Neural cell (in vitro differentiated cells): Measurements from ENCODE around the gene MACO1. TPM values are rescaled to one million over a fixed set of nuclear protein-coding genes. Genes with fewer than 3 reads are reported as not detected.

ENCODE experiments used
- H2AFZ ChIP-seq: fragments of 200-600, 300-800 bp; sonication (generic), shearing (Covaris generic); 2 replicates; pipeline ENCODE4 v1.6.0; 2014; ENCODE audit warnings: low read depth, mild to moderate bottlenecking, antibody characterized with exemption, low read length, moderate library complexity
- H3F3A ChIP-seq: fragments of 200-600 bp; shearing (Covaris generic); 2 replicates; pipeline ENCODE4 v1.6.1; 2016; ENCODE audit warnings: mild to moderate bottlenecking, moderate library complexity, mixed read lengths, antibody characterized with exemption, low read length; ENCODE audit not compliant: insufficient read depth, poor library complexity, severe bottlenecking
- H3K27ac ChIP-seq: fragments of 200-600, 300-800 bp; sonication (generic), shearing (Covaris generic); 2 replicates; pipeline ENCODE4 v1.5.1; 2014; ENCODE audit warnings: mild to moderate bottlenecking, low read length, moderate library complexity
- H3K27me3 ChIP-seq: fragments of 300-800, 200-600 bp; sonication (generic), shearing (Covaris generic); 2 replicates; pipeline ENCODE4 v1.6.0; 2014; ENCODE audit warnings: mild to moderate bottlenecking, low read depth, low read length, moderate library complexity; ENCODE audit not compliant: insufficient read depth
- H3K36me3 ChIP-seq: fragments of 300-800, 200-600 bp; sonication (generic), shearing (Covaris generic); 2 replicates; pipeline ENCODE4 v1.5.1; 2014; ENCODE audit warnings: mild to moderate bottlenecking, antibody characterized with exemption, low read length, moderate library complexity; ENCODE audit not compliant: insufficient read depth
- H3K4me2 ChIP-seq: fragments of 300-800, 200-600 bp; sonication (generic), shearing (Covaris generic); 2 replicates; pipeline ENCODE4 v1.6.0; 2014; ENCODE audit warnings: mild to moderate bottlenecking, low read length
- H3K4me3 ChIP-seq: fragments of 300-800, 200-600 bp; sonication (generic), shearing (Covaris generic); 2 replicates; pipeline ENCODE4 v1.5.1; 2014; ENCODE audit warnings: mild to moderate bottlenecking, low read length, moderate library complexity
- H3K79me2 ChIP-seq: fragments of 200-600 bp; shearing (Covaris generic); replicated peaks from 2 replicates; pipeline ENCODE4 v1.6.0; 2014; ENCODE audit warnings: mild to moderate bottlenecking, low read length, moderate library complexity; ENCODE audit not compliant: insufficient read depth
- H3K9ac ChIP-seq: fragments of 300-800, 200-600 bp; sonication (generic), shearing (Covaris generic); 2 replicates; pipeline ENCODE4 v1.6.1; 2016; ENCODE audit warnings: mild to moderate bottlenecking, low read length, mixed read lengths
- H3K9me2 ChIP-seq: fragments of 200-600 bp; shearing (Covaris generic); 2 replicates; pipeline ENCODE4 v1.6.1; 2016; ENCODE audit warnings: mild to moderate bottlenecking, low read length, mixed read lengths; ENCODE audit not compliant: insufficient read depth
- H3K9me3 ChIP-seq: fragments of 200-600, 300-800 bp; sonication (generic), shearing (Covaris generic); 2 replicates; pipeline ENCODE4 v1.6.1; 2016; ENCODE audit warnings: mild to moderate bottlenecking, mixed run types, low read length, moderate library complexity, mixed read lengths
- H4K20me1 ChIP-seq: fragments of 200-600 bp; shearing (Covaris generic); 2 replicates; pipeline ENCODE4 v1.6.1; 2016; ENCODE audit warnings: mild to moderate bottlenecking, mixed run types; ENCODE audit not compliant: insufficient read depth
- CTCF ChIP-seq: fragments of 450-650 bp; IDR thresholded peaks from 2 replicates; pipeline ENCODE4 v1.5.1; 2014; ENCODE audit warnings: antibody characterized with exemption, mild to moderate bottlenecking, moderate library complexity; ENCODE audit not compliant: poor library complexity, severe bottlenecking
- EP300 ChIP-seq: fragments of 450-650 bp; conservative IDR thresholded peaks from 2 replicates; pipeline ENCODE4 v1.6.1; 2014; ENCODE audit warnings: antibody characterized with exemption, mild to moderate bottlenecking, moderate library complexity; ENCODE audit not compliant: poor library complexity, severe bottlenecking
- EZH2 ChIP-seq: fragments of 200-600, 300-800 bp; shearing (Covaris generic), sonication (generic); IDR thresholded peaks from 2 replicates; pipeline ENCODE4 v1.6.1; 2014; ENCODE audit warnings: antibody characterized with exemption, low read length, borderline replicate concordance, mild to moderate bottlenecking; ENCODE audit not compliant: insufficient read depth, poor library complexity, severe bottlenecking
- MXI1 ChIP-seq: fragments of 450-650 bp; conservative IDR thresholded peaks from 2 replicates; pipeline ENCODE4 v1.6.1; 2014; ENCODE audit warnings: antibody characterized with exemption, mild to moderate bottlenecking; ENCODE audit not compliant: poor library complexity, severe bottlenecking
- POLR2AphosphoS5 ChIP-seq: IDR thresholded peaks from 2 replicates; pipeline ENCODE4 v1.6.1; 2012
- RAD21 ChIP-seq: fragments of 450-650 bp; conservative IDR thresholded peaks from 2 replicates; pipeline ENCODE4 v1.6.1; 2014; ENCODE audit warnings: antibody characterized with exemption, mild to moderate bottlenecking, moderate library complexity
- REST ChIP-seq: IDR thresholded peaks from 2 replicates; pipeline ENCODE4 v1.6.1; 2012; ENCODE audit warnings: borderline replicate concordance
- SMC3 ChIP-seq: fragments of 450-650 bp; conservative IDR thresholded peaks from 2 replicates; pipeline ENCODE4 v1.6.1; 2014; ENCODE audit warnings: antibody characterized with exemption, mild to moderate bottlenecking, moderate library complexity; ENCODE audit not compliant: poor library complexity
- TAF1 ChIP-seq: IDR thresholded peaks from 2 replicates; pipeline ENCODE4 v1.6.1; 2012; ENCODE audit warnings: low read depth
- polyA plus RNA-seq: library from polyadenylated mRNA; depleted of rRNA; stranded (reverse); fragments of >200 nt; gene quantifications from 2 replicates; pipeline ENCODE4 v1.2.3, GENCODE V29; 2014

MACO1 gene
- polyA plus RNA-seq, 1 donor from 2014 or later: 56.6 TPM

GRCh38 chr1:25481625-25482024 is 50.9 kb downstream of the MACO1 start:
- Histone ChIP-seq H3K79me2 (peaks cover 12% of the 10 kb centered on the region), H4K20me1 (peaks cover 4% of the 10 kb centered on the region), H3K9me3 (no peaks in the 10 kb centered on the region), H3K4me2 (no peak overlapping the region), H3K27me3 (no peaks in the 10 kb centered on the region), H3K9me2 (no peaks in the 10 kb centered on the region), H3K4me3 (no peak overlapping the region), H3F3A (no peaks in the 10 kb centered on the region), H3K27ac (no peak overlapping the region), H2AFZ (no peak overlapping the region), H3K36me3 (peaks cover 4% of the 10 kb centered on the region), H3K9ac (no peak overlapping the region)
- TF ChIP-seq MXI1: no peak
- no peak for TF ChIP-seq CTCF
- no peak for TF ChIP-seq POLR2AphosphoS5
- TF ChIP-seq EZH2: no peak
- no peak for TF ChIP-seq TAF1
- TF ChIP-seq SMC3: no peak

- Histone ChIP-seq H3K9me2 (no peaks in the 10 kb centered on the region), H2AFZ (no peak overlapping the region), H3K9ac (no peak overlapping the region), H3K4me3 (no peak overlapping the region), H3K79me2 (peaks cover 9% of the 10 kb centered on the region), H3K27me3 (no peaks in the 10 kb centered on the region), H3K9me3 (no peaks in the 10 kb centered on the region), H4K20me1 (peaks cover 4% of the 10 kb centered on the region), H3K4me2 (no peak overlapping the region), H3F3A (no peaks in the 10 kb centered on the region), H3K36me3 (peaks cover 4% of the 10 kb centered on the region), H3K27ac (no peak overlapping the region)
- TF ChIP-seq POLR2AphosphoS5 (no peak), EZH2 (no peak), RAD21 (no peak), MXI1 (no peak), REST (no peak), CTCF (no peak), SMC3 (no peak), EP300 (no peak), TAF1 (no peak)
These were observed 51.5 kb downstream of the MACO1 start for GRCh38 chr1:25482211-25482610.
